ENCODE data around the gene PNPLA7.

DNA sequence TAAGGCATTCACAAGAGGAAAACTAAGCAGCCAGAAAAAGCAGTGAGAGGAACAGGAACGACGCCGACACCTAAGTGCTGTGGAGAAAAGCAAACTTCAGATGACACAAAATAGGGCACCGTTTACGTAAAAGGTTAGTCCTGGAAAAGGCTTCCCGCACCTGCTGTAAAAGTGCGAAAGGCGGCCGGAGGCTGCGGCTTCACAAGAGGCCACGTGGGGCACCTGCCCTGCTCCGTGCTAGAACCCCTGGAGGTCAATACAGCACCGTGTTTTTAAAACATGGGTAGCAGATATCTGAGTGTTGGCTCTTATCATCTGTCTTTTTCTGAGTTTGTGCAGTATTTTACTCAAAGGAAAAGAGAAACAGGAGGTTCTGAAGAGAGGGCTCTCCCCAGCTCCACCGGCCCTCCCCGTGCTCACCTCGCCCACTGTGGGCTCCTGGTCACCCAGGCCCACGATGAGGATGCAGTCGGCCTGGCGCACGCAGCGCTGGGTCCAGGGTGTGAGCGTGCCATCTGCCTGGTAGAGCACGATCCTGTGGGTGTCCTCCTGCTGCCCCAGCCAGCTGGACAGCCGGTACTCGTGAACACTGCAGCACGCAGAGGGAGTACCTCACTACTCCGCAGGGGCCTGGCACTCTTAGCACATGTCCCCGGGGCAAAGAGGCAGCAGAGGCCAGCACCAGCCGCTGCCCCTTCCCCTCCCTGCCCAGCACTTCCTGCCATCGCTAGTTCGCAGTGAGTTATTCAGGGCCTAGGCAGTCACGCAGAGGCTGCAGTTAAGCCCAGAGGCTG is 70.1 kb downstream of the PNPLA7 start:
- TF ChIP-seq, protein P1, sequence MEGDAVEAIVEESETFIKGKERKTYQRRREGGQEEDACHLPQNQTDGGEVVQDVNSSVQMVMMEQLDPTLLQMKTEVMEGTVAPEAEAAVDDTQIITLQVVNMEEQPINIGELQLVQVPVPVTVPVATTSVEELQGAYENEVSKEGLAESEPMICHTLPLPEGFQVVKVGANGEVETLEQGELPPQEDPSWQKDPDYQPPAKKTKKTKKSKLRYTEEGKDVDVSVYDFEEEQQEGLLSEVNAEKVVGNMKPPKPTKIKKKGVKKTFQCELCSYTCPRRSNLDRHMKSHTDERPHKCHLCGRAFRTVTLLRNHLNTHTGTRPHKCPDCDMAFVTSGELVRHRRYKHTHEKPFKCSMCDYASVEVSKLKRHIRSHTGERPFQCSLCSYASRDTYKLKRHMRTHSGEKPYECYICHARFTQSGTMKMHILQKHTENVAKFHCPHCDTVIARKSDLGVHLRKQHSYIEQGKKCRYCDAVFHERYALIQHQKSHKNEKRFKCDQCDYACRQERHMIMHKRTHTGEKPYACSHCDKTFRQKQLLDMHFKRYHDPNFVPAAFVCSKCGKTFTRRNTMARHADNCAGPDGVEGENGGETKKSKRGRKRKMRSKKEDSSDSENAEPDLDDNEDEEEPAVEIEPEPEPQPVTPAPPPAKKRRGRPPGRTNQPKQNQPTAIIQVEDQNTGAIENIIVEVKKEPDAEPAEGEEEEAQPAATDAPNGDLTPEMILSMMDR (IDR thresholded peaks at IDR 0.05 in 2 of 3, conservative IDR thresholded peaks at IDR 0.05 in 1 of 3; ENCODE audit: borderline replicate concordance in 1 of 3, insufficient read depth in 1 of 3, low read depth in 2 of 3, low read length in 2 of 3): no peak
- no peak for TF ChIP-seq EZH2 (IDR thresholded peaks at IDR 0.05)
- no peak for TF ChIP-seq POLR2A (IDR thresholded peaks at IDR 0.05; ENCODE audit: borderline replicate concordance, extremely low read depth, insufficient read depth, insufficient read length)
- TF ChIP-seq CEBPB (IDR thresholded peaks at IDR 0.05; ENCODE audit: low read depth): no peak
- no peak for TF ChIP-seq POLR2AphosphoS5 (IDR thresholded peaks at IDR 0.05; ENCODE audit: low read depth, low read length)
- TF ChIP-seq, protein P2, sequence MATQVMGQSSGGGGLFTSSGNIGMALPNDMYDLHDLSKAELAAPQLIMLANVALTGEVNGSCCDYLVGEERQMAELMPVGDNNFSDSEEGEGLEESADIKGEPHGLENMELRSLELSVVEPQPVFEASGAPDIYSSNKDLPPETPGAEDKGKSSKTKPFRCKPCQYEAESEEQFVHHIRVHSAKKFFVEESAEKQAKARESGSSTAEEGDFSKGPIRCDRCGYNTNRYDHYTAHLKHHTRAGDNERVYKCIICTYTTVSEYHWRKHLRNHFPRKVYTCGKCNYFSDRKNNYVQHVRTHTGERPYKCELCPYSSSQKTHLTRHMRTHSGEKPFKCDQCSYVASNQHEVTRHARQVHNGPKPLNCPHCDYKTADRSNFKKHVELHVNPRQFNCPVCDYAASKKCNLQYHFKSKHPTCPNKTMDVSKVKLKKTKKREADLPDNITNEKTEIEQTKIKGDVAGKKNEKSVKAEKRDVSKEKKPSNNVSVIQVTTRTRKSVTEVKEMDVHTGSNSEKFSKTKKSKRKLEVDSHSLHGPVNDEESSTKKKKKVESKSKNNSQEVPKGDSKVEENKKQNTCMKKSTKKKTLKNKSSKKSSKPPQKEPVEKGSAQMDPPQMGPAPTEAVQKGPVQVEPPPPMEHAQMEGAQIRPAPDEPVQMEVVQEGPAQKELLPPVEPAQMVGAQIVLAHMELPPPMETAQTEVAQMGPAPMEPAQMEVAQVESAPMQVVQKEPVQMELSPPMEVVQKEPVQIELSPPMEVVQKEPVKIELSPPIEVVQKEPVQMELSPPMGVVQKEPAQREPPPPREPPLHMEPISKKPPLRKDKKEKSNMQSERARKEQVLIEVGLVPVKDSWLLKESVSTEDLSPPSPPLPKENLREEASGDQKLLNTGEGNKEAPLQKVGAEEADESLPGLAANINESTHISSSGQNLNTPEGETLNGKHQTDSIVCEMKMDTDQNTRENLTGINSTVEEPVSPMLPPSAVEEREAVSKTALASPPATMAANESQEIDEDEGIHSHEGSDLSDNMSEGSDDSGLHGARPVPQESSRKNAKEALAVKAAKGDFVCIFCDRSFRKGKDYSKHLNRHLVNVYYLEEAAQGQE (IDR thresholded peaks at IDR 0.05; ENCODE audit: low read depth): no peak
- no peak for TF ChIP-seq RAD21 (IDR thresholded peaks at IDR 0.05; ENCODE audit: low read depth)
- TF ChIP-seq SP1 (IDR thresholded peaks at IDR 0.05; ENCODE audit: low read depth): no peak
- TF ChIP-seq SIN3A (IDR thresholded peaks at IDR 0.05; ENCODE audit: low read depth): no peak
